ENCODE results near the gene ARHGAP40. TPM values are rescaled to one million over a fixed set of nuclear protein-coding genes. Genes with fewer than 3 reads are reported as not detected.

The ARHGAP40 gene
- total RNA-seq, 1 experiment from 2014 or later = not detected

GRCh38 chr20:38649275-38649891 lies 47.8 kb downstream of the ARHGAP40 start:
- peak; percentile 63 for DNase-seq (ENCODE audit: low read depth)

GRCh38 chr20:38650010-38650409 lies 48.4 kb downstream of the ARHGAP40 start:
- no peak for DNase-seq (ENCODE audit: low read depth)

- peak; percentile 29 for DNase-seq (ENCODE audit: low read depth)
These were observed 49.5 kb downstream of the ARHGAP40 start for GRCh38 chr20:38651154-38651553.

GRCh38 chr20:38651562-38651961 lies 50.0 kb downstream of the ARHGAP40 start:
- no peak for DNase-seq (ENCODE audit: low read depth)

GRCh38 chr20:38652995-38653394 lies 51.4 kb downstream of the ARHGAP40 start:
- no peak for DNase-seq (ENCODE audit: low read depth)

- no peak for DNase-seq (ENCODE audit: low read depth)
These were observed 55.8 kb downstream of the ARHGAP40 start for GRCh38 chr20:38657390-38657789.

- DNase-seq (ENCODE audit: low read depth) = no peak
These were observed 57.4 kb downstream of the ARHGAP40 start for GRCh38 chr20:38658879-38659596.

- no peak for DNase-seq (ENCODE audit: low read depth)
These were observed 57.9 kb downstream of the ARHGAP40 start for GRCh38 chr20:38659597-38659880.

GRCh38 chr20:38660429-38660828 lies 58.8 kb downstream of the ARHGAP40 start:
- no peak for DNase-seq (ENCODE audit: low read depth)

- DNase-seq (ENCODE audit: low read depth) = no peak
These were observed 62.1 kb downstream of the ARHGAP40 start for GRCh38 chr20:38663660-38664059.

GRCh38 chr20:38664284-38664683 lies 62.7 kb downstream of the ARHGAP40 start:
- no peak for DNase-seq (ENCODE audit: low read depth)

GRCh38 chr20:38665094-38665493 lies 63.5 kb downstream of the ARHGAP40 start:
- no peak for DNase-seq (ENCODE audit: low read depth)

GRCh38 chr20:38665506-38666285 lies 64.1 kb downstream of the ARHGAP40 start:
- DNase-seq (ENCODE audit: low read depth) = peak; percentile 21

- no peak for DNase-seq (ENCODE audit: low read depth)
These were observed 65.9 kb downstream of the ARHGAP40 start for GRCh38 chr20:38667417-38667956.

- no peak for DNase-seq (ENCODE audit: low read depth)
These were observed 68.1 kb downstream of the ARHGAP40 start for GRCh38 chr20:38669688-38670087.

GRCh38 chr20:38670786-38671185 lies 69.2 kb downstream of the ARHGAP40 start:
- no peak for DNase-seq (ENCODE audit: low read depth)

- DNase-seq (ENCODE audit: low read depth) = no peak
These were observed 69.6 kb downstream of the ARHGAP40 start for GRCh38 chr20:38671186-38671585.

GRCh38 chr20:38671701-38672292 lies 70.2 kb downstream of the ARHGAP40 start:
- DNase-seq (ENCODE audit: low read depth) = no peak

- no peak for DNase-seq (ENCODE audit: low read depth)
These were observed 70.9 kb downstream of the ARHGAP40 start for GRCh38 chr20:38672504-38672903.

GRCh38 chr20:38673261-38673660 lies 71.7 kb downstream of the ARHGAP40 start:
- DNase-seq (ENCODE audit: low read depth) = no peak

- DNase-seq (ENCODE audit: low read depth) = peak; percentile 12
These were observed 72.1 kb downstream of the ARHGAP40 start for GRCh38 chr20:38673725-38674091.
